Measurements from ENCODE around the gene AXL.
"Not testable (repeated sequence)": the region's sequence is repeated elsewhere in the genome, so short reads cannot be mapped to it uniquely, and the experiment has no call there.

Gene AXL

GRCh38 chr19:41206926-41207750, 11.9 kb upstream of the AXL start:
- no peak for DNase-seq (ENCODE audit: low spot score)

- DNase-seq (ENCODE audit: low spot score): no peak
Measured at GRCh38 chr19:41214161-41214560, 4.9 kb upstream of the AXL start.

- no peak for DNase-seq (ENCODE audit: low spot score)
Measured at GRCh38 chr19:41217741-41218140, 1.3 kb upstream of the AXL start.

DNA sequence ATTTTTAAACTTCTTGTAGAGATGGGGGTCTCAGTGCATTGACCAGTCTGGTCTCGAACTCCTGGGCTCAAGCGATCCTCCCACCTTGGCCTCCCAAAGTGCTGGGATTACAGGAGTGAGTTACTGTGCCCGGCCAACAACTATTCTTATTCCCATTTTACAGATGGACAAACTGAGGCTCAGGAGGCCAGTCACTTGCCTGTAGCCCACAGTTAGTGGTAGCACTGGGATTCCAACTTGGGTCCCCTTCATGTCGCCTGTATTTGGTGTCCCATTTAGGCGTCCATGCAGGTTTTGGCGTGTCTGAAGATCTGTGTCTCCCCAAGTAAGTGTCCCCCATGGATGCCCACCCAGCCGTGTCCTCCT, 791 bp upstream of the AXL start:
- DNase-seq (ENCODE audit: low spot score): no peak

- no peak for DNase-seq (ENCODE audit: low spot score)
Measured at GRCh38 chr19:41219924-41220567, 1.0 kb downstream of the AXL start.

GRCh38 chr19:41220811-41221210, 1.8 kb downstream of the AXL start:
- DNase-seq (ENCODE audit: low spot score): no peak

DNA sequence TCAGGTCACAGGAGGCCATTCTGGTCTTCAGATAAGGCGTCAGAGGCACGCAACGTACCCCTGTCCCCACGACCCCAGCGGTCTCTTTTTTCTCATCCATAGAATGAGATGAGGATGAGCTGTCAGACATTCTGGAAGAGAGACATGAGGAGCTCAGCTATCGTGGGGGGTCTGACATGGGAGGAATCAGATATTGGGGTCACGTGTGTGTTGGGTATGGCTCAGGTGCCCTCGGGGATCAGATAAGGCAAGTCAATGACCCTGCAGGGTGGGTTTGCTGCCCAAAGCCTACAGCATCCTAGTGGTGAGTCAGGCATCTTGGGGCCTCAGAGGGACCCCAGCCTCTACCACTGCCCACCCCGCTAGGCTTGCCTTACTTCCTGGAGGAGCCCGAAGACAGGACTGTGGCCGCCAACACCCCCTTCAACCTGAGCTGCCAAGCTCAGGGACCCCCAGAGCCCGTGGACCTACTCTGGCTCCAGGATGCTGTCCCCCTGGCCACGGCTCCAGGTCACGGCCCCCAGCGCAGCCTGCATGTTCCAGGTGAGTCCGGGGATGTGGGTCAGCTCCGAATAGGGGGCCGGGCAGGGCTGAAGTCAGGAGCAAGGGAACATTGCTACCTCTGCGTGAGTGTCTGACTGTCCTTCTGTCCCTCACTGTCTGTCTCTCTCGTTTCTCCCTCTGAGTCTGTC, 2.6 kb downstream of the AXL start:
- no peak for DNase-seq (ENCODE audit: low spot score)

DNA sequence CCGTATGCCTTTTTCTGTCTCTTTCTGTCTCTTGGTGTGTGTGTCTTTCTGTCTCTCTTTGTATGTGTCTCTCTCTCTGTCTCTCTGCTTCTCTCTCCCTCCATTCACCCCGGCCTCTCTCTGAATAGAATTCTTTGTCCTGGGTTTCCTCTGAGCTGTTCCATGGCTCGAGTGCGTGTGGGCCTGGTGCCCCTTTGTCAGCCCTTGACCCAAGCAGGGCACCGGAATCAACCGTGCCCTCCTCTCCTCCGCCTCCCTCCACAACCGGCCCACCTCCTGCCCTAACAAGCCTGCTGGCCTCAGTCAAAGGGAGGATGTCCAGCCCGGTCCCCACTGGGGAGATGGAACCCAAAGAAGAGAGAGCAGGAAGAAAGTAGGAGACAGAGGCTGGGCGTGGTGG, 3.2 kb downstream of the AXL start:
- no peak for DNase-seq (ENCODE audit: low spot score)

DNA sequence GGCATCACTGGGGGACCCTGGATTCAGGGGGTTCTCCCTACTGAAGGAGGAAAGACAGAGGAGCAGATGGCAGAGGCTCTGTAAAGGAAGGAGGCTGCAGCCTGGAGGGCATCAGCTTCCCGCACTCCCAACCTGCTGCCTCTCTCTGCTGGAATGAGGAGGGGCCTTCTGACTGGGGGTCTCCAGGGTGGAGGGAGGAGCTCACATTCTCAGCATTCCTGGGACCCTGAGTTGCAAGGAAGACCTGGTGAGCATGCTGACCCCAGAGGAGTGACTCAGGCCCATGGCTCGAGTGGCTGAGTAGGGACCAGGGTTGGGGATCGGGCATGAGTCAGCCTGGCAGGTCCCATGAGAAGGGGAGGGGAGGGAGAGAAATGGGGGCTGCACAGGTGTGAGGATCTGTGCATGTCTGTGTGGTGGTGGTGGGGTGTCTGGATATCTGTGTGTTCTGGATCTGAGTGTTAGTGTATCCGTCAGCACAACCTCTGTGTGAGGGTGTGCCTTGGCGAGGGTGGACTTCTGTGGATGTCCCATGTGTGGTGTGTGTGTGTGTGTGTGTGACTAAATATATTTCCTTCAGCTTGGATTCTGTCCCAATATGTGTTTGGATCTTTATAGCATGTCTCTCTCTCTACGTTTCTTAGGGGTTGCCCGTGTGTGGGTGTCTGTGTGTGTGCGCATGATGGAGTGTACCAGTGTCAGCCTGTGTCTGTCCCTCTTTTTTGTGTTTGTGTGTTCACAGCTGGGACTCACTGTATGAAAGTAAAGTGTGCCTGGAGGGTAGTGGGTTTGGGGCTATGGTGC, 4.6 kb downstream of the AXL start:
- DNase-seq (ENCODE audit: low spot score): no peak

DNA sequence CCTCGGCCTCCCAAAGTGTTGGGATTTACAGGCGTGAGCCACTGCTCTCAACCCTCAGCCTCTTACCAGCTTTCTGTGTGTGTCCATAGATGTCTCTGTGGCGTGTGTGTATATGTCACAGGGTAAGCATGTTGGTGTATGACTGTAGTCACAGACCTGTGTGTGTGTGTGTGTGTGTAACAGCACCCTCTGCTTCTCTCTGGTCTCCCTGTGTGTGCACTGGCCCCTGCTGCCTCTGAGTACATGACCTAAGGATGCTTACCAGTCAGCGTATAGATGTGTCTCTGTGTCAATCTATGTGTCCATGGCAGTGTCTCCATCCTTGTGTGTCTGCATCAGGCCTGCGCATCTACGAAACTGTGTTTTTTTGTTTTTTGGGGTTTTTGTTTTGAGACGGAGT, 5.6 kb downstream of the AXL start:
- no peak for DNase-seq (ENCODE audit: low spot score)

GRCh38 chr19:41225238-41226052, 6.4 kb downstream of the AXL start:
- DNase-seq (ENCODE audit: low spot score): no peak

DNA sequence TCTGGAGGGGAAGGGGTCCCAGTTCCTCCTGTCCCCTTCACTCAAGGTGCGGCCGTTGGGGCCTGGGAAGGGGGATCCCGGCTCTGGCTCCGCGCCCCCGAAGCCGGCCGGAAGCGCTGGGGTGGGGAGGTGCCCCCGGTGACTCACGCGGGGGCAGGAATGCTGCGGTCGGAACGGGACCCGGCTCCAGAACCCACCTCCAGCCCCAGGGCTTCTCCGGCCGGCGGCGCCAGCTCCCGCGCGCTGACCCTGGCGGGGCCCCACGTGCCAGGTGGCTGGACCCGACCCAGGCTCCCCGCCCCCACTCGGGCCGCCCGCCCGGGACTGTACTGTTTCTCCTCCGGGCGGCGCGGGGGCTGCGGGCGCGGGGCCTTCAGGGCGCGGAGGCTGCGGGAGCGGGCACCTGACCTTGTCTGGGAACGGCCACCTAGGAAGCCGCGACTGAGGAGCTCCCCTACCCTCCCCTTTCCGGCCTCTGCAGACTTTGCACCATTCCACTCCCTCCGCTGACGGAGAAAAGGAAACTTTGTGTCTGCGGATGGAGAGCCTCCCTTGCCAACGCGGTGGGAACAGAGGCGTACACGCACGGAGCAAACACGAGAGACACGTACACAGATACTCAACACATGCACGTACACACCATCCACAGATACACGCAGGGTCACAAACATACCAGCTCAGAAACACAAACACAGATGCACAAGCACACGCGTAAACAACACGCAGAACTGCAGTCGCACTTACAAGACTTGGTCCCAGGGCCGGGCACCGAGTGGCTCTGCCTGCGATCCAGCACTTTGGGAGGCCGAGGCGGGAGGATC, 7.2 kb downstream of the AXL start:
- DNase-seq (ENCODE audit: low spot score): no peak

DNA sequence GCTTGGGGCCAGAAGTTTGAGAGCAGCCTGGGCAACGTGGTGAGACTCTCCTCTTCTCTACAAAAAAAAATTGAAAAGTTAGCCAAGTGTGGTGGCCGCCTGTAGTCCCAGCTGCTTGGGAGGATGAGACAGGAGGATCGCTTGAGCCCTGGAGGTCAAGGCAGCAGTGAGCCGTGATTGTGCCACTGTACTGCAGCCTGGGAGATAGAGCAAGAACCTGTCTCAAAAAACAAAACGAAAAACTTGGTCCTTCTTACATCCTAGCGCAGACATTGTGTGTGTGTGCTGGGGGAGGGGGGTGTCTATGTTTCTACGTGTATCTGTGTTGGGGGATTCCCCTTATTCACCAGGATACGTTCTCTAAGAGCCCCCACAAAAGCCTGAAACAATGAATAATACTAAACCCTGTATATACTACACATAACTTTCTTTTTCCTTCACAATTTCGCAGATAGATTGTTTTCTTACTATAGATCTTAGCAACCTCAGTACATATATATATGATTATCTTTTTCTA, 7.9 kb downstream of the AXL start:
- DNase-seq (ENCODE audit: low spot score): no peak

DNA sequence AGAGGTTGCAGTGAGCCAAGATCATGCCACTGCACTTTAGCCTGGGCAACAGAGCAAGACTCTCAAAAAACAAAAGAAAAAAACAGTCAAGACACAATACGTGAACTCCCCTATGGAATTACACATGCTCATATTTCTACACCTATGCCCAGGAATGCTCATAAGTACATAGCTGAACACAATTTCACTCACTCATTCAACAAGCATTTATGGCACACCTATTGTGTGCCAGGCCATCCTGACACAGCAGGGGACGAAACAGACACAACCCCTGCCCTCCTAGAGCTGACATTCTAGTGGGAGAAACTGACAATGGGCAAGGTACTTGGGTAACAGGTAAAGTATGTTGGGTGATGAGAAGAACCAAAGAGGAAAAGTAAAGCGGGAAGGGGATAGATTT, 9.5 kb downstream of the AXL start:
- DNase-seq (ENCODE audit: low spot score): no peak

- DNase-seq (ENCODE audit: low spot score): not testable (repeated sequence)
Measured at GRCh38 chr19:41229338-41229737, 10.3 kb downstream of the AXL start.

GRCh38 chr19:41230067-41230857, 11.2 kb downstream of the AXL start:
- DNase-seq (ENCODE audit: low spot score): no peak

DNA sequence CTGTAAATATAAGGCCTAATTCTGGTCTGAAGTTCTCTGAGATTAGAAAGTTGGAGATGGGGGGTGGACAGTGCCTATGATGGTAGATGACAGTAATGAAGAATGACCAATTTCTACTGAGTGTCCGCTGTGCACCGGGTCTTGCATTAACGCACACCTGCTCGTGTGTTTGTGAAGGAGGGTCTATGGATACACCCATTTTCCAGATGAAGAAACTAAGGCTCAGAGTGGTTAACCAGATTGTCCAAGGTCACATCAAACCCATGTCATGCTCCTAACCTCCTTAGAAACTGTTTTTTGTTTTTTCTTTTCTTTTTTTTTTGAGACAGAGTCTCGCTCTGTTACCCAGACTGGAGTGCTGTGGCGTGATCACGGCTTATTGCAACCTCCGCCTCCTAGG, 13.7 kb downstream of the AXL start:
- no peak for DNase-seq (ENCODE audit: low spot score)

- DNase-seq (ENCODE audit: low spot score): no peak
Measured at GRCh38 chr19:41233748-41234240, 14.8 kb downstream of the AXL start.

DNA sequence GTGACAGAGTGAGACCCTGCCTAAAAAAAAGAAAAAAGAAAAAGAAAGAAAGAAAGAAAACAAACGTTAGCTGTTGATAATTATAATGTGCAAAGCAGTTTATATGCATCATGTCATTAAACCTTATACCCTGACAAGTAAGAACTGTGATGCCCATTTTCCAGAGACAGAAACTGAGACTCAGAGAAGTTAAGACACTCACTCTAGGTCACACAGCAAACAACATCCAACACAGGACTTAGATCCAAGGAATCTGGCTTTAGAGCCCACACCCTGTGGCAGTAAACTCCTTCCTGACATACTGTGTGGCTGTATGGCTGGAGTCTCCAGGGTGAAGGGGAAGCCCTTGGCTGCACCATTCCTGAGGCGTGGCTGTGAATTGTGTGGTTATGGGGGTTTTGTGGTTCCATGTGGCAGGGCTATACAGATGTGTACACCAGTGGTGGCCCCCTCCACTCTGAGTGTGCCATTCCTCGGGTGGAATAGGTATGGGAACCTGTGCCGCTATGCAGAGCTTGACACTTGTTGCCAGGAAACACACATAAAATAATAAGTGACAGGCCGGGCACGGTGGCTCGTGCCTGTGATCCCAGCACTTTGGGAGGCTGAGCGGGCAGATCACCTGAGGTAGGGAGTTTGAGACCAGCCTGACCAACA, 15.6 kb downstream of the AXL start:
- DNase-seq (ENCODE audit: low spot score): no peak
